ENCODE results near the gene ABCB1. TPM values are rescaled to one million over a fixed set of nuclear protein-coding genes. Genes with fewer than 3 reads are reported as not detected.

The ABCB1 gene
- total RNA-seq, 1 donor from 2014 or later: 2.0 TPM

Other genes with a start within 250 kb of the ABCB1 start
- not detected in 2 replicates for gene ABCB4, start 125.2 kb downstream of the ABCB1 start, total RNA-seq
- gene RUNDC3B, start 27.5 kb upstream of the ABCB1 start, total RNA-seq: 0.21 TPM in 1 of 2 replicates, not detected in the other

Data from activated T-helper 2 cell treated with anti-CD3 and anti-CD28 coated beads, Interferon-gamma antibody, Interleukin-2, Interleukin-4, amounts not matched to agents 10 μg/mL and 5 μg/mL and 100 μg/mL, durations not matched to agents 14 hours and 24 hours and 36 hours (primary cell).